Natural killer cell (primary cell): Measurements from ENCODE around the gene RAI1. TPM values are rescaled to one million over a fixed set of nuclear protein-coding genes. Genes with fewer than 3 reads are reported as not detected.

Experiments
- ATAC-seq, 3 donors: fragments of 150-1000 bp in 2 of 3; fragments of 200-7000 bp in 1 of 3; cut with Tn5 transposase; 1 replicate in 1 of 3; 2 replicates in 2 of 3; pipeline ENCODE4 v1.10.0; 2021; ENCODE audit warnings: mild to moderate bottlenecking in 2 of 3, moderate library complexity in 2 of 3
- DNase-seq, 2 donors: peaks; one replicate each; pipeline versions ENCODE4 v3.0.0 to v3.0.0-alpha.2; 2013 to 2021; ENCODE audit warnings: mixed read lengths in 1 of 2
- H3K27ac ChIP-seq: one replicate; pipeline ENCODE4 v1.5.1; 2013; ENCODE audit warnings: mild to moderate bottlenecking, low read length
- H3K27me3 ChIP-seq: one replicate; pipeline ENCODE4 v1.6.1; 2013; ENCODE audit warnings: low read length; ENCODE audit not compliant: control insufficient read depth, insufficient read depth
- H3K36me3 ChIP-seq: one replicate; pipeline ENCODE4 v1.6.1; 2013; ENCODE audit warnings: low read length; ENCODE audit not compliant: control insufficient read depth, insufficient read depth
- H3K4me1 ChIP-seq: one replicate; pipeline ENCODE4 v1.6.1; 2013; ENCODE audit warnings: low read length; ENCODE audit not compliant: control insufficient read depth, insufficient read depth
- H3K4me3 ChIP-seq: one replicate; pipeline ENCODE4 v1.5.1; 2013; ENCODE audit warnings: low read length
- H3K9me3 ChIP-seq: one replicate; pipeline ENCODE4 v1.6.1; 2013; ENCODE audit warnings: low read length; ENCODE audit not compliant: control insufficient read depth, insufficient read depth
- H3K27ac Mint-ChIP-seq, 2 donors: one replicate each; pipeline ENCODE4 v1.8.0; 2022; ENCODE audit warnings: mild to moderate bottlenecking in 2 of 2, mixed read lengths in 2 of 2, moderate library complexity in 1 of 2
- H3K27me3 Mint-ChIP-seq, 2 donors: one replicate each; pipeline ENCODE4 v1.8.0; 2022; ENCODE audit warnings: low read depth in 2 of 2, mixed read lengths in 2 of 2
- H3K36me3 Mint-ChIP-seq: one replicate; pipeline ENCODE4 v1.8.0; 2022; ENCODE audit warnings: mixed read lengths
- H3K4me1 Mint-ChIP-seq, 2 donors: one replicate each; pipeline ENCODE4 v1.8.0; 2022; ENCODE audit warnings: mixed read lengths in 2 of 2
- H3K4me3 Mint-ChIP-seq: one replicate; pipeline ENCODE4 v1.8.0; 2022; ENCODE audit warnings: mild to moderate bottlenecking, moderate library complexity, mixed read lengths
- H3K9me3 Mint-ChIP-seq, 2 donors: one replicate each; pipeline ENCODE4 v1.8.0; 2022; ENCODE audit warnings: mixed read lengths in 2 of 2
- CTCF ChIP-seq: fragments of 200-600 bp; IDR thresholded peaks from one replicate; pipeline ENCODE4 v1.8.0; 2022; ENCODE audit warnings: antibody characterized with exemption
- WGBS: methylation state at CpG from one replicate; pipeline ENCODE4 v1.1.7; 2013; ENCODE audit warnings: missing lambda C conversion rate; ENCODE audit not compliant: insufficient coverage; 5-methylcytosine and 5-hydroxymethylcytosine counted together
- intact Hi-C: fragments of 100-400 bp; cut with micrococcal nuclease; formaldehyde crosslinking; loops from one replicate; pipeline ENCODE4 v1.14.2; 2022
- total RNA-seq, 4 donors: library from RNA; stranded (reverse); fragments of 120-200 nt in 1 of 4; gene quantifications; one replicate each; pipeline versions ENCODE4 v1.2.3 to v1.2.4, GENCODE V29; 2013 to 2022

Gene RAI1
- total RNA-seq, 3 donors from 2014 or later (not counting 1 experiment from before 2014, with no cell fraction given), result 39.8 to 55.0 (median 49.4) TPM

GRCh38 chr17:17848311-17849082 is 167.2 kb downstream of the RAI1 start:
- no peaks in the 10 kb centered on the region for H3K36me3 Mint-ChIP-seq
- DNase-seq (no peak), ATAC-seq (no peak)
- no peaks in the 10 kb centered on the region for H3K27me3 Mint-ChIP-seq
- Histone ChIP-seq H3K27ac (peak overlapping the region; percentile 81), H3K9me3 (no peaks in the 10 kb centered on the region), H3K27me3 (no peaks in the 10 kb centered on the region), H3K4me1 (peaks cover 57% of the 10 kb centered on the region), H3K36me3 (no peaks in the 10 kb centered on the region), H3K4me3 (no peak overlapping the region)
- 79% methylated on average over 10 of the region's 10 CpGs for WGBS
- peaks cover 47 to 55% of the 10 kb centered on the region in 2 donors for H3K4me1 Mint-ChIP-seq
- no peak for TF ChIP-seq CTCF
- H3K9me3 Mint-ChIP-seq, result no peaks in the 10 kb centered on the region
- peak overlapping the region; percentile 94 to 96 for H3K27ac Mint-ChIP-seq
- intact Hi-C loops, result loop anchor here (1.0 kb wide), 2 partner anchors 8 to 185 kb away; no protein-coding TSS in a partner anchor
- peak overlapping the region; percentile 85 for H3K4me3 Mint-ChIP-seq

- H3K4me3 Mint-ChIP-seq, result peak overlapping the region; percentile 85
- H3K4me1 Mint-ChIP-seq, result peaks cover 47 to 55% of the 10 kb centered on the region in 2 donors
- H3K9me3 ChIP-seq, result no peaks in the 10 kb centered on the region
- peak overlapping the region; percentile 94 to 96 for H3K27ac Mint-ChIP-seq
- no peak for TF ChIP-seq CTCF
- H3K4me1 ChIP-seq, result peaks cover 57% of the 10 kb centered on the region
- ATAC-seq, result peak; percentile 82 to 92 (median 84)
- no peaks in the 10 kb centered on the region for H3K9me3 Mint-ChIP-seq
- no peak overlapping the region for H3K4me3 ChIP-seq
- peak; percentile 77 to 92 for DNase-seq
- no peaks in the 10 kb centered on the region for H3K27me3 Mint-ChIP-seq
- H3K36me3 ChIP-seq, result no peaks in the 10 kb centered on the region
- no peaks in the 10 kb centered on the region for H3K36me3 Mint-ChIP-seq
- intact Hi-C loops, result loop anchor here (1.0 kb wide), 2 partner anchors 9 to 186 kb away; no protein-coding TSS in a partner anchor
- peak overlapping the region; percentile 81 for H3K27ac ChIP-seq
- WGBS, result 16% methylated on average over 5 of the region's 5 CpGs
- no peaks in the 10 kb centered on the region for H3K27me3 ChIP-seq
These were observed 168.0 kb downstream of the RAI1 start for GRCh38 chr17:17849147-17849820.

GRCh38 chr17:17849845-17850373 is 168.7 kb downstream of the RAI1 start:
- no peaks in the 10 kb centered on the region for H3K27me3 ChIP-seq
- no peaks in the 10 kb centered on the region for H3K36me3 ChIP-seq
- peak; percentile 73 to 87 for DNase-seq
- Mint-ChIP-seq H3K36me3 (no peaks in the 10 kb centered on the region), H3K4me3 (peak overlapping the region; percentile 72), H3K27ac (peak overlapping the region; percentile 94 to 96), H3K4me1 (peaks cover 47 to 55% of the 10 kb centered on the region in 2 donors), H3K9me3 (no peaks in the 10 kb centered on the region), H3K27me3 (no peaks in the 10 kb centered on the region)
- 82% methylated on average over 1 of the region's 2 CpGs for WGBS
- peak; percentile 19 for TF ChIP-seq CTCF
- peak overlapping the region; percentile 81 for H3K27ac ChIP-seq
- peaks cover 57% of the 10 kb centered on the region for H3K4me1 ChIP-seq
- H3K4me3 ChIP-seq, result no peak overlapping the region
- H3K9me3 ChIP-seq, result no peaks in the 10 kb centered on the region
- peak; percentile 77 to 86 (median 77) for ATAC-seq
- intact Hi-C loops, result loop anchor here (1.0 to 2.0 kb wide), 3 partner anchors 10 to 187 kb away; partner anchors contain the start of gene SREBF1
